ENCODE measurements around the gene ZNF329. TPM values are rescaled to one million over a fixed set of nuclear protein-coding genes. Genes with fewer than 3 reads are reported as not detected.

Gene ZNF329
- polyA plus RNA-seq, 2 of the 4 experiments (the other 2 are of a cell fraction) = 2.7 to 5.7 TPM

DNA sequence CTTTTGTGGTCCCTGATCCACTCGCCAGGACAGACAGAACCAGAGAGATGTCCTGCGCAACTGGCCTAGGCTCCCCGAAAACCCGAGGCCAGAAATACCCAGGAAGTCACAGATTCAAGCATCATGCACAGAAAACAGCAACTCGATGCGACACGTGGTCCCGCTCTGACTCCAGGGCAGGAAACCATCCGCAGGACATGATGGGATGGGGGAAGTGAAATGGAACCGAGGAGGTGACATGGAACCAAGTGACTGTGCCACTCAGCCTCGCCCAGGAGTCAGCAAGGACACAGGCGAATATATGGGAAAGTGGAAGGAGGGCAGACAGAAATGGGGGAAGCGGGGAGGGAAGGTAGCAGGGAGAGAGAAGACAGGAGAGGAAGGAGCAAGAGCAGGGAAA lies 53.7 kb downstream of the ZNF329 start (continued):
- TF ChIP-seq CHD4 (IDR thresholded peaks at IDR 0.05; ENCODE audit: borderline replicate concordance) (no peak), POLR2A (IDR thresholded peaks at IDR 0.05; ENCODE audit: low read length) (no peak), NFE2L2 (conservative IDR thresholded peaks at IDR 0.05; ENCODE audit: low read length) (no peak), HOXB5 (CRISPR knock-in tag; IDR thresholded peaks at IDR 0.05) (no peak), SMC3 (IDR thresholded peaks at IDR 0.05) (no peak), HMGXB4 (CRISPR knock-in tag; IDR thresholded peaks at IDR 0.05; ENCODE audit: borderline replicate concordance) (no peak), HEYL (CRISPR knock-in tag; IDR thresholded peaks at IDR 0.05) (no peak)

DNA sequence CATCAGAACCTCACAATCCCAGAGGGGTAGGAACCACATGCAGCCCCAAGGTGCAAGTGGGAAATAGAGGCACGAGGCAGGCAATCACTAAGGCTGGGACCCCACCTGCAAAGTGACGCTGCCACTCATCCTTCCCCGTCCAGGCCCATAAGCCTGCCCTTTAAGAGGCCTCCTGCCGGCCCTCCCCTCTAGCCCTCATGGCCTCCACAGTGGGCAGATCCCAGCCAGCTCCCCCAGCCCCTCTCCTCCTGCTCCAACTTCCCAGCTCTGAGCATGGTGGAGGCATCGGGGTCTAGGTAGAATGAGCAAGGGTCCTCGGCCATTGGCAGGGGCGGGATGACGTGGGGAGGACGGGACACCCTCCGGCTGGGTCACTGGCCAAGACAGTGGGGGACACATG lies 55.3 kb downstream of the ZNF329 start:
- WGBS (ENCODE audit: missing lambda C conversion rate) = 41% methylated on average over 10 of the region's 10 CpGs
- CTCF ChIA-PET = interaction anchor here (0.6 kb wide), 1 partner anchor 498 kb away, joined by 3 read pairs; no protein-coding TSS in a partner anchor

GRCh38 chr19:58093071-58093470 lies 57.5 kb downstream of the ZNF329 start:
- FAIRE-seq (no peak), DNase-seq (ENCODE audit: low read depth in 1 of 2, low spot score in 1 of 2) (no peak), ATAC-seq (no peak)
- H3K27ac ChIP-seq = no peak overlapping the region
- peaks cover 81% of the 10 kb centered on the region for H3K9me3 ChIP-seq
- H3K4me1 ChIP-seq = no peaks in the 10 kb centered on the region
- ChIA-PET POLR2A (interaction anchor here (0.6 kb wide), 2 partner anchors 91 to 108 kb away, joined by 4 to 5 read pairs; no protein-coding TSS in a partner anchor), CTCF (no interaction called here)
- TF ChIP-seq JUNB (IDR thresholded peaks at IDR 0.05) (no peak), CHD2 (IDR thresholded peaks at IDR 0.05; ENCODE audit: low read length, partially characterized antibody) (no peak), SREBF2 (IDR thresholded peaks at IDR 0.05) (no peak), FOSL2 (IDR thresholded peaks at IDR 0.05) (no peak), FOSL2 (CRISPR knock-in tag; IDR thresholded peaks at IDR 0.05) (no peak), POLR2AphosphoS2 (conservative IDR thresholded peaks at IDR 0.05; ENCODE audit: low read length) (no peak), MAZ (IDR thresholded peaks at IDR 0.05; ENCODE audit: borderline replicate concordance, low read depth, low read length) (no peak), ZFP36 (IDR thresholded peaks at IDR 0.05; ENCODE audit: borderline replicate concordance, partially characterized antibody) (no peak), CEBPB (IDR thresholded peaks at IDR 0.05) (no peak)
- WGBS (ENCODE audit: missing lambda C conversion rate) = 33% methylated on average over 6 of the region's 7 CpGs
- H3K4me2 ChIP-seq = no peak overlapping the region
- H3K4me3 ChIP-seq = no peak overlapping the region

More for the DNA sequence above, 55.3 kb downstream of the ZNF329 start:
- no peak overlapping the region for H3K27ac ChIP-seq
- DNase-seq (ENCODE audit: low read depth in 1 of 2, low spot score in 1 of 2) (no peak), FAIRE-seq (no peak), ATAC-seq (no peak)
- no peaks in the 10 kb centered on the region for H3K4me1 ChIP-seq
- H3K4me3 ChIP-seq = no peak overlapping the region
- H3K4me2 ChIP-seq = no peak overlapping the region
- POLR2A ChIA-PET = no interaction called here
- TF ChIP-seq, protein P1, sequence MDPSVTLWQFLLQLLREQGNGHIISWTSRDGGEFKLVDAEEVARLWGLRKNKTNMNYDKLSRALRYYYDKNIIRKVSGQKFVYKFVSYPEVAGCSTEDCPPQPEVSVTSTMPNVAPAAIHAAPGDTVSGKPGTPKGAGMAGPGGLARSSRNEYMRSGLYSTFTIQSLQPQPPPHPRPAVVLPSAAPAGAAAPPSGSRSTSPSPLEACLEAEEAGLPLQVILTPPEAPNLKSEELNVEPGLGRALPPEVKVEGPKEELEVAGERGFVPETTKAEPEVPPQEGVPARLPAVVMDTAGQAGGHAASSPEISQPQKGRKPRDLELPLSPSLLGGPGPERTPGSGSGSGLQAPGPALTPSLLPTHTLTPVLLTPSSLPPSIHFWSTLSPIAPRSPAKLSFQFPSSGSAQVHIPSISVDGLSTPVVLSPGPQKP (IDR thresholded peaks at IDR 0.05; ENCODE audit: low read depth, low read length) = no peak
- TF ChIP-seq EHMT2 (IDR thresholded peaks at IDR 0.05; ENCODE audit: low read depth) (no peak), HOXB13 (CRISPR knock-in tag; IDR thresholded peaks at IDR 0.05; ENCODE audit: low read depth) (no peak), FOXS1 (CRISPR knock-in tag; IDR thresholded peaks at IDR 0.05) (no peak), RARB (CRISPR knock-in tag; IDR thresholded peaks at IDR 0.05) (no peak), SMC3 (IDR thresholded peaks at IDR 0.05) (no peak), CBX8 (IDR thresholded peaks at IDR 0.05) (no peak), HMGXB4 (CRISPR knock-in tag; IDR thresholded peaks at IDR 0.05; ENCODE audit: borderline replicate concordance) (no peak), MYC (IDR thresholded peaks at IDR 0.05; ENCODE audit: borderline replicate concordance, low read length) (no peak), HOXA7 (CRISPR knock-in tag; IDR thresholded peaks at IDR 0.05) (no peak), RAD21 (conservative IDR thresholded peaks at IDR 0.05 in 1 of 2, IDR thresholded peaks at IDR 0.05 in 1 of 2) (no peak)
- TF ChIP-seq, protein P2, sequence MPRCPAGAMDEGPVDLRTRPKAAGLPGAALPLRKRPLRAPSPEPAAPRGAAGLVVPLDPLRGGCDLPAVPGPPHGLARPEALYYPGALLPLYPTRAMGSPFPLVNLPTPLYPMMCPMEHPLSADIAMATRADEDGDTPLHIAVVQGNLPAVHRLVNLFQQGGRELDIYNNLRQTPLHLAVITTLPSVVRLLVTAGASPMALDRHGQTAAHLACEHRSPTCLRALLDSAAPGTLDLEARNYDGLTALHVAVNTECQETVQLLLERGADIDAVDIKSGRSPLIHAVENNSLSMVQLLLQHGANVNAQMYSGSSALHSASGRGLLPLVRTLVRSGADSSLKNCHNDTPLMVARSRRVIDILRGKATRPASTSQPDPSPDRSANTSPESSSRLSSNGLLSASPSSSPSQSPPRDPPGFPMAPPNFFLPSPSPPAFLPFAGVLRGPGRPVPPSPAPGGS (IDR thresholded peaks at IDR 0.05) = no peak
- peaks cover 86% of the 10 kb centered on the region for H3K9me3 ChIP-seq
